MM.1S (cell line): ENCODE results near the gene SMG6.

Experiments
- DNase-seq: peaks from one replicate; pipeline ENCODE4 v3.0.0-alpha.2; 2015
- H2AFZ ChIP-seq: fragments of 300-600 bp; sonication (generic); 2 replicates; pipeline ENCODE4 v1.6.0; 2016; ENCODE audit warnings: antibody characterized with exemption, low read length
- H3F3A ChIP-seq: fragments of 300-600 bp; sonication (generic); 2 replicates; pipeline ENCODE4 v1.6.1; 2016; ENCODE audit warnings: mild to moderate bottlenecking, antibody characterized with exemption, low read length, moderate library complexity, mixed read lengths; ENCODE audit not compliant: insufficient read depth
- H3K27ac ChIP-seq: fragments of 300-600 bp; sonication (generic); 2 replicates; pipeline ENCODE4 v1.5.1; 2016; ENCODE audit warnings: mild to moderate bottlenecking, low read length
- H3K27me3 ChIP-seq: fragments of 300-600 bp; sonication (generic); replicated peaks from 2 replicates; pipeline ENCODE4 v1.6.0; 2016; ENCODE audit warnings: low read length; ENCODE audit not compliant: insufficient read depth
- H3K36me3 ChIP-seq: fragments of 300-600 bp; sonication (generic); replicated peaks from 2 replicates; pipeline ENCODE4 v1.6.1; 2016; ENCODE audit warnings: mild to moderate bottlenecking, low read length, mixed read lengths; ENCODE audit not compliant: insufficient read depth
- H3K4me1 ChIP-seq: fragments of 300-600 bp; sonication (generic); 2 replicates; pipeline ENCODE4 v1.6.1; 2016; ENCODE audit warnings: low read length, mixed read lengths
- H3K4me2 ChIP-seq: fragments of 300-600 bp; sonication (generic); 2 replicates; pipeline ENCODE4 v1.6.0; 2016; ENCODE audit warnings: low read depth, low read length
- H3K4me3 ChIP-seq: fragments of 300-600 bp; sonication (generic); 2 replicates; pipeline ENCODE4 v1.5.1; 2016; ENCODE audit warnings: low read length, mixed read lengths
- H3K79me2 ChIP-seq: fragments of 300-600 bp; sonication (generic); 2 replicates; pipeline ENCODE4 v1.6.1; 2016; ENCODE audit warnings: mixed run types, low read length, mixed read lengths
- H3K9ac ChIP-seq: fragments of 300-600 bp; sonication (generic); 2 replicates; pipeline ENCODE4 v1.6.1; 2016; ENCODE audit warnings: low read length, mixed read lengths
- H3K9me2 ChIP-seq: fragments of 300-600 bp; sonication (generic); replicated peaks from 2 replicates; pipeline ENCODE4 v1.6.1; 2016; ENCODE audit warnings: mild to moderate bottlenecking, low read length, mixed read lengths; ENCODE audit not compliant: insufficient read depth
- H3K9me3 ChIP-seq: fragments of 300-600 bp; sonication (generic); replicated peaks from 2 replicates; pipeline ENCODE4 v1.6.1; 2016; ENCODE audit warnings: mild to moderate bottlenecking, low read length, mixed read lengths; ENCODE audit not compliant: insufficient read depth
- H4K20me1 ChIP-seq: fragments of 300-600 bp; sonication (generic); 2 replicates; pipeline ENCODE4 v1.6.1; 2016; ENCODE audit warnings: mild to moderate bottlenecking, low read length, moderate library complexity, mixed read lengths; ENCODE audit not compliant: insufficient read depth
- CTCF ChIP-seq: fragments of 300-600 bp; sonication (generic); IDR thresholded peaks from 2 replicates; pipeline ENCODE4 v1.5.1; 2016; ENCODE audit warnings: antibody characterized with exemption, low read length, mixed read lengths
- EZH2 ChIP-seq: fragments of 300-600 bp; sonication (generic); optimal IDR thresholded peaks from 2 replicates; pipeline ENCODE3; 2017; ENCODE audit warnings: low read depth, mild to moderate bottlenecking, antibody characterized with exemption, low read length, mixed read lengths
- EZH2phosphoT487 ChIP-seq: fragments of 300-600 bp; sonication (generic); IDR thresholded peaks from 2 replicates; pipeline ENCODE4 v1.6.1; 2018; ENCODE audit warnings: antibody characterized with exemption, low read length

Gene SMG6

GRCh38 chr17:2102931-2103809 lies 200.4 kb downstream of the SMG6 start:
- no peaks in the 10 kb centered on the region for H3K9me3 ChIP-seq
- H3K9ac ChIP-seq, result no peak overlapping the region
- no peak overlapping the region for H3K4me3 ChIP-seq
- no peaks in the 10 kb centered on the region for H3K79me2 ChIP-seq
- no peak overlapping the region for H3K4me2 ChIP-seq
- H3K4me1 ChIP-seq, result peaks cover 24% of the 10 kb centered on the region
- H4K20me1 ChIP-seq, result no peaks in the 10 kb centered on the region
- H3K9me2 ChIP-seq, result no peaks in the 10 kb centered on the region
- no peak for TF ChIP-seq EZH2
- no peak overlapping the region for H3K27ac ChIP-seq
- no peaks in the 10 kb centered on the region for H3K36me3 ChIP-seq
- no peak overlapping the region for H2AFZ ChIP-seq
- H3K27me3 ChIP-seq, result no peaks in the 10 kb centered on the region
- no peak for DNase-seq
- H3F3A ChIP-seq, result peaks cover 17% of the 10 kb centered on the region

GRCh38 chr17:2101448-2102257 lies 201.9 kb downstream of the SMG6 start:
- no peak overlapping the region for H3K4me2 ChIP-seq
- no peaks in the 10 kb centered on the region for H3K79me2 ChIP-seq
- peaks cover 9% of the 10 kb centered on the region for H3F3A ChIP-seq
- H3K27ac ChIP-seq, result no peak overlapping the region
- peaks cover 11% of the 10 kb centered on the region for H3K4me1 ChIP-seq
- TF ChIP-seq CTCF (no peak), EZH2 (no peak), EZH2phosphoT487 (no peak)
- no peaks in the 10 kb centered on the region for H3K9me3 ChIP-seq
- DNase-seq, result no peak
- no peak overlapping the region for H3K9ac ChIP-seq
- H3K4me3 ChIP-seq, result no peak overlapping the region
- no peaks in the 10 kb centered on the region for H3K9me2 ChIP-seq
- no peak overlapping the region for H2AFZ ChIP-seq
- no peaks in the 10 kb centered on the region for H3K27me3 ChIP-seq
- H4K20me1 ChIP-seq, result no peaks in the 10 kb centered on the region
- H3K36me3 ChIP-seq, result no peaks in the 10 kb centered on the region

- no peak for DNase-seq
- no peaks in the 10 kb centered on the region for H3K36me3 ChIP-seq
- H3K79me2 ChIP-seq, result no peaks in the 10 kb centered on the region
- H3K4me3 ChIP-seq, result no peak overlapping the region
- TF ChIP-seq CTCF (no peak), EZH2phosphoT487 (no peak), EZH2 (no peak)
- H3K27ac ChIP-seq, result no peak overlapping the region
- no peak overlapping the region for H3K9ac ChIP-seq
- H3K4me1 ChIP-seq, result peaks cover 8% of the 10 kb centered on the region
- no peaks in the 10 kb centered on the region for H3K9me2 ChIP-seq
- H4K20me1 ChIP-seq, result no peaks in the 10 kb centered on the region
- H2AFZ ChIP-seq, result no peak overlapping the region
- peaks cover 3% of the 10 kb centered on the region for H3F3A ChIP-seq
- H3K4me2 ChIP-seq, result no peak overlapping the region
- no peaks in the 10 kb centered on the region for H3K9me3 ChIP-seq
- no peaks in the 10 kb centered on the region for H3K27me3 ChIP-seq
Measured at GRCh38 chr17:2095536-2095910, 208.1 kb downstream of the SMG6 start.
